NCI-H2227 (cell line): ENCODE measurements around the gene HNRNPLL.
"Not testable (repeated sequence)": the region's sequence is repeated elsewhere in the genome, so short reads cannot be mapped to it uniquely, and the experiment has no call there.

Experiments
- DNase-seq: peaks from one replicate; lab custom pipeline; 2025; ENCODE audit not compliant: unreplicated experiment; lab: John Stamatoyannopoulos, UW

The HNRNPLL gene

DNA sequence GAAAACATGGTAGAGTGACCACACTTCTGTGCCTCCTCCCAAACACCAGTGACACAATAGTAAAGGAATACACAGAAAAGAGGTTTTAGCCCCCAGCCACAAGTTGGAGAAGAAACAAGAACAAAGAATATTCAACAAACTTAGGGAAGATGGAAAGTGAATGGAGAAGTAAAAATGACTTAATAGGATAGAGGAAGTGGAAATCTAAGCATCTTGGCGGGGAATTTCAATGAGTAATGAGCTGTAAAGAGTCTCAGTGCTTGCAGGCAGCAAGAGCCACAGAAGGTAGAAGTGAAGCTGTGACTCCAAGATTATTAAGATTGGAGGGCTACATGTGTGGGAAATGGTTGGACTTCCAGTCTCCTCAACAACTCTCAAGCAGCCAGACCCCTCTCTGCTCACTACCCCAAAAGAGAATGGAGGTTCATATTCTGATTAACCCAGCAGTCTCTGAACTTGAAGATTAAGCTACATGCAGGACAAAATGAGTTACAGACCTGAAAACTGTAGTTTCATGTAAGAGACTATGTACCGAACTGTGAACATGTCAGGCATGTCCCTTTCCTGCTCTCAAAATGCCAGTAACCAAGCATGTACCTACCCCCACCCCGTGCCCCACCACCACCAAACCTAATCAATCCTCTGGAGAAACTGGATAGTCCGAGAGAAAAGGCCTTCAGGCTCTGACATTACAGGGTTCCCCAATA, 16.9 kb upstream of the HNRNPLL start:
- DNase-seq = no peak

DNA sequence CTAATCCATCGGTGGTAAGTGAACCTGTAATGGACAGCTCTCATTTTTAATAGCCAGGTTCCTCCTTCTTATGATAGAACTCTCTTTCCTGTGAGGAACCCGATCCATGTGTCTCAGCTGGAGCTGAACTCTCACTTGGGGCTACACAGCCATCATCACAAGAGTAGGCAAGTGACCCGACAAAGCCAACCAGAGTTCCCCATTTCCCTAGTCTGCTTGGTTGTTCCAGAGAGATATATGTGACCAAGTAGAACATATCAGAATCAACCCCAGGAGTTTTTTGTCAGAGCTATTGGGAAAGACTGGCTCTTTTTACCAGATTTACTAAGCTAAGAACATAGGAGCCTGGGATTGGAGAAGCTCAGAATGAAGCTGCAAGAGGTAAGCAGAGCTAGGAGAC, 14.6 kb upstream of the HNRNPLL start:
- no peak for DNase-seq

DNA sequence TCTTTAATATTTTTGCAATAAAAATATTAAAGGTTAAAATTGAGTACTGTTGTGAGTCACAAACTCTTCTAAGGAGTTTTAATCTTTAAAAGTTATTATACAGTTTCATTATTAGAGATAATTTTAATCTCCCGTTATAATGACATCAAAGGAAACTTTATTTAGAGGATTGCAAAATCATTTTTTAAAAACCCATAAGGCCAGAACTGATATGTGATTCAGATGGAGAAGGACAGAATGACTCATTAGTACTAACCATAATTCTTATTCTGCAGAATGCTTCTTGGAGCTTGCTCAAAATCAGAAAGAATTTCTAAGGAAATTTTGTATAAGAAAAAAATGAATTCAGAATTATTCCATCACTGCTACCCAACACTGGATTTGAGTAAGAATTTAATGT, 12.5 kb upstream of the HNRNPLL start:
- DNase-seq = no peak

DNA sequence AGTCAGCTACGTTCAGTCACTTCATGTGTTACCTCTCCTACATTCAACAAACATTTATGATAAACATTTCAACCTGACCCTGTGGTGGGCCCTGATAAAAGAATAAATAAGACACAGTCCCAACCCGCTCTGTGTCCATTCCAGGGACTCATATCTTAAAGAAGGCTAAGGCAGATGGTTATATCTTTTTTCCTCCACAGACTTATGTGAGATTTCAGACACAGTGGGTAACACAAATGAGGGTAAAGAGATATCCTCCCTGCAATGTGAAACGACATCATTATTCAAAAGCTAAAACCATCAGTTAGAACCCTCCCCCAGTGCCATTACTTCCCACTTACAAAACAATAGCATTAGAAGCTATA, 11.1 kb upstream of the HNRNPLL start:
- DNase-seq = no peak

GRCh38 chr2:38613126-38613848, 10.6 kb upstream of the HNRNPLL start:
- no peak for DNase-seq

DNA sequence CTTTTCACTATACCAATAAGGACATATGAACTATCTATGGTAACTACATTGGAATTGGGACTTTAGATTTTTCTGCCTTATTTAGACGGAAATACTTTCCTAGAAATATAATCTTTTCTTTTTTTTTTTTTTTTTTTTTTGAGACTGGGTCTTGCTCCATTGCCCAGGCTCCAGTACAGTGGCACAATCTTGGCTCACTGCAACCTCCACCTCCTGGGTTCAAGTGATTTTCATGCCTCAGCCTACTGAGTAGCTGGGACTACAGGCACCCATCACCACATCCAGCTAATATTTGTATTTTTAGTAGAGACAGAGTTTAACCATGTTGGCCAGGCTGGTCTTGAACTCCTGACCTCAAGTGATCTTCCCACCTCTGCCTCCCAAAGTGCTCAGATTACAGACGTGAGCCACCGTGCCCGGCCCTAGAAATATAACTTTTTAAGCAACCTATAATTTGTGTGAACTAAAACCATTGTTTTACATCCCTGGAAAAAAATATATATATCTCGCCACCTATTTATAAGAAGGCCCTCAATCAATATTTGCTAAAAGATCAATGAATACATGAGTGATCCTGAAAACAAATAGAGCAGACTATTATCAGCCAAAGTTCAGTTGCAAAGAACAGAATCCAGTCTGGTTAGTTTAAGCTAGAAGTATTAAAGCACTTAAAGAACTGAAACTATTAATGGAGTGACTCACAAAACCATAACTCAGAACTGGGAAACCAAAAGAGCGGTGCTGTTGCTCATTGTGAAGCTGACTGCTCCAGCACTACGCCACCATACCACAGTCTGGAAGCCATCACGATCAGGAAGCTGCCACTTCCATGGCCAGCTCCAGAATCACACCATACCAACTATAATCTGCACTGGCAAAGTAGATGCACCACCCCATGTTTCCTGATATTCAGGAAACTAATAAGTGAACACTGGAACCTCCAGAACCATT, 8.4 kb upstream of the HNRNPLL start:
- DNase-seq = no peak

GRCh38 chr2:38609246-38609645, 6.5 kb upstream of the HNRNPLL start:
- DNase-seq = not testable (repeated sequence)

- no peak for DNase-seq
These were observed 6.0 kb upstream of the HNRNPLL start for GRCh38 chr2:38608755-38609154.

DNA sequence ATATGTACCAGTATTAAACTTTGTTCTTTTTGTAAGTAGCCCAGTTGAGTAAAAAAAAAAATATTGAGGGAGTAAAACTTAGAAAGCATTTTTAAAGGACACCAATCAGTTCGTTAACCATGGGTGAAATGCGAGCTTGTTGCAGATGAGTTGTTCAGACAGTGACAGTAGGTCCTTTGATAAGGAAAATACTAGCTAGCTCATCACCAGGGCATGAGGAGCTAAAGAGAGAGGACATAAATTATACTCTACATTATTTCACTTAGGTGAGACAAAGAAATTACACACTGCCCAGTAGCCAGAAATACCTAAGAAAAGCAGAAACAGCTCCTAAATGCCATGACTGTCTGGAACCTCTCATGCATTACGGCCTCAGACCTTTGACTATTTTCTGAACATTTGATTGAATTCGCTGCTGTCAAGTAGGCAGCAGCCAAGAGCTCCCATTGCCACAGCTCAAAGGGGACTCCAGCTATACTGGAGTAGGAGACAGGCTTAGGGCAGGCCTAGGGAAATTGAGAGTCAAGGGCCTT, 2.6 kb upstream of the HNRNPLL start:
- no peak for DNase-seq

DNA sequence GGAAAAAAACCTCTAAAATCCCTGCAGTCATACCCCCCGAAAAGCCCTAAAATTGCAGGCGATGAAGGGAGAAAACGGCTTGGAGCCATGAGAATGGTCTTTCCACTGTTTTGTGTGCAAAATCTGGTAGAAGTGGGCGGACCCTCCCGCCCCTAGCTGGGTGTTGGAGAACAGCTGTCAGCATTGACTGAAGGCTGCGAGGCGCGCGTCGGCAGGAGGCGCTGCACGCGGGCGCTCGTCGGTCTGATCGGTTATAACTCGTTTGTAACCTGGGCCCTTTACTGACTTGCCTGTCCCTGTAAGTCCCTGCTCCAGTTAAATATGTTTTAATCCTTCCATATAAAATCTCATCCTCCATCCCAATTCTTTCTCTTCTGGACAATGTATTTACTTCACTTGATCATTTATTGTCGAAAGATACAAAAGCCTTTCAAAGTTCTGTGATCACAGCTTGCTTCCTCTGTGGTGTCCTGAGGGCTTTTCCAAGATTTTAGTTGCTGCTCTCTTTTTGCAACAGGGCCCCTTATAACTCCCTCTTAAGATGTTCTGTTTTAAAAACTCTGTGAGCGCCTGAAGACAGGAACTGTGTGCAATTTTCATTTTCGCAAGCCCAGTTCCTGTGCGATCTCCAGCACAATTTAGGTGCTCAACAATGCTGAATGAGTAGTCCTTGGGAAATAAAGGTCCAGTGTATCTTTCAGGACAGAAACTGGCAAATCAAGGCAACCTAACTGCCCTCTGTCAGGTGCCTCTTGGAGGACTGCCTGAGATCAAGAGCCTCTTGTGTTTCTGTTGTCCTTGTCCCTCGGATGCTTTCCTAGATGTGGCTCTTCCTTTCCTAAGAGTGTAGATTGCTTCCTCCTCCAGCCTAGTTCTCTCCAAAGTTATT, 918 bp upstream of the HNRNPLL start:
- peak; percentile 92 for DNase-seq

GRCh38 chr2:38602136-38602731, 494 bp downstream of the HNRNPLL start:
- DNase-seq = peak; percentile 61

DNA sequence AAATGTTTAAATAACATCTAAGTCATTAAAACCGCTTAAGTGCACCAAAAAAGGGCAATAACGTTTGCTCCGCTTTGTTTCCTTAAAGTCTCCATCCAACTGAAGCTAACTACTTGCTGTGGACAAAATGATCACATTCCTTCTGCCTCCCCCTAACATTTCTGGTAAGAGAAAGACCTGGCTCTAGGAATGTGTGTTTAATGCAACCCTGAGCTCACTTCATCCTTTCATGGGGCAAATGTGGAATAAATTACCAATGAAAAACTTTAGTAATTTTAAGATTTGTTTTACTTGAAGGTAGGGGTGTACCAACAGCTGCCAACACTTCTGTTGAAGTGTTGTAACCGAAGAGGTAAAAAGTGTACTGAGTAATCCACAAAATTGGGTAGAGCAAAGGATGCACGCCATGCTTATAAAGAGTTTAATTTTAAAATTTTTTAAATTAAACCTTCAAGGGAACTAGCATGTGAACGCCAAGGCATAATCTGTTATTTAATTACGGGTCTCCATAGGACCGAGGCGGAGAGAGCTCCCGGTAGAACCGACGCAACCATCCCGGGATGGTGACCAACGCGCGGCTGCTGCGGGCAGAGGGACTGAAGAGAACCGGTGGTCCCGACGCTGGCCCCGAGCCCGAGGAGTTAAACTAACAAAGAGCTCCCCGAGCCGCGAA, 1.1 kb downstream of the HNRNPLL start:
- peak; percentile 30 for DNase-seq

DNA sequence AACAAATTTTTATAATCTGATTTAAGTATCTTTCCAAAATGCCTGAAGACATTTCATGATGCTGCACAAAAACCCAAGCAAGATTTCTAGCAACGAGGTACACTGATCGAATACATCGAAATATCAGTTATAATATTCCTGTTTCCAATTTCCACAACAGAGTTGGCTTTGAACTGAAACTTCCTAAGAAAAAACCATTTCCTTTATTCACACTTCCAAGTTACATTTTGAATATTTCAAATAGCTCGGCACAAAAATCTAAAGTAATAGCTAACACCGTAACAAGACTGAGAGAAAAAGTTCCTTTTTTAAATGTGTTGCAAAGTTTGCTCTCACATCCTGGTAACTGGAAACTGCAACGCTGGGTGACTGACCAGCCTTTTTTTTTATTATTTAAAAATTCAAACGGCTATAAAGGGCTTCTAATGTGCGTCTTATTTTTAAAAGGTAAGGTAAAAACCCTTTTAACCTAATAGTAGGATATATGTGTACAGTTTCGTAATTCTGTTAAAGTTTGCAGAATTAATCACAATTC, 1.7 kb downstream of the HNRNPLL start:
- no peak for DNase-seq

DNA sequence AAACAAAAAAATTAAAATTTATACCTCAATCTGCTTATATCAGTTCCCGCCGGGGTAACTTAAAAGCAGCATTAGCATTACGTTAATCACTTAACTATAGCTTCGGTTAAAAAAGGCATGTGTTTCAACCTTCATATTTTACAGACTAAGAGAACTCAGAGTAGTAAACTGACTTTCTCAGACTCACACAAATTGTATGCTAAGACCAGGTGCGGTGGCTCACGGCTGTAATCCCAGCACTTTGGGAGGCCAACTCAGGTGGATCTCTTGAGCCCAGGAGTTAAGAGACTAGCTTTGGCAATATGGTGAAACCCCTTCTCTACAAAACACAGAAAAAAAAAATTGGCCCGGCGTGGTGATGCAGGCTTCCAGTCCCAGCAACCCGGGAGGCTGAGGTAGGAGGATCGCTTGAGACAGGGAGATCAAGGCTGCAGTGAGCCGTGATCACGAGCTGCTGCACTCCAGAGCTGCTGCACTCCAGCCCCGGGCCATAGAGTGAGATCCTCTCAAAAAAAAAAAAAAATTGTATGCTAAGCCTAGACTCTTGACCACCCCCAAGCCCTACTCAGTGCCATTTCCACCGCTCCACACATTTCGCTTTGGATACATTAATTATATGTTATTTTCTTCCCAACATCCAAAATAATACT, 2.4 kb downstream of the HNRNPLL start:
- DNase-seq = peak; percentile 34

DNA sequence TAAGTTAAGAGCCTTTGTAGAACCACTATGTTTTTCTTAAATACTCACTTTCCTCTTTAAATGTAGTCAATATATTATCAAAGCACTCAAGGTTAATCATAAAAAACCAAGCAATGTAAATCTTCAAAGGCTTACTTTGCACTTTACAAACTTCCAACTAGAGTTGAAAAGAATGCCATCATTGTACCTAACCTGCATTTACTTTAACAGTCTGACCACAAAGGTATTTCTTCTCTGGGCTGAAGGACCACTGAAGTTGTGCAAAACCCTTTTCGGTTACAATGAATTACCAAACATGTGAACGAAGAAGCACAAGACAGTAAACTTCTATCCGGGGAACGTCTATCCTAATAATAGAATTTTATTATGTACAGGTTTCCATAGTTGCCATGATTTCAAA, 3.0 kb downstream of the HNRNPLL start:
- DNase-seq = no peak

DNA sequence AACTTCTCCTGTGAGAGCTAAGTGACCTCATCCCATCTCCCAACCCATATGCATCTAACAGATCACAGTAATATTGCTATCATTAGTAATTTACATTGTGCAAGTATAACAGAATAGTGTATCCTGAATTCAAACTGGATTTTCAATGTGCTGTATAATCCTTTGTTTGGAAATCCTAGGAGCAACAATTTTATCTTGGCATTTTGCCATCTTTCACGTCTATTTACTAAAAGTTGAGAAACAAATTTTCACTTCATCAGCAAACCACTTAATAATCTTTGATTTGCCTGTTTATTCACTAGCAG, 3.8 kb downstream of the HNRNPLL start:
- no peak for DNase-seq

- DNase-seq = no peak
These were observed 4.3 kb downstream of the HNRNPLL start for GRCh38 chr2:38598200-38598990.

DNA sequence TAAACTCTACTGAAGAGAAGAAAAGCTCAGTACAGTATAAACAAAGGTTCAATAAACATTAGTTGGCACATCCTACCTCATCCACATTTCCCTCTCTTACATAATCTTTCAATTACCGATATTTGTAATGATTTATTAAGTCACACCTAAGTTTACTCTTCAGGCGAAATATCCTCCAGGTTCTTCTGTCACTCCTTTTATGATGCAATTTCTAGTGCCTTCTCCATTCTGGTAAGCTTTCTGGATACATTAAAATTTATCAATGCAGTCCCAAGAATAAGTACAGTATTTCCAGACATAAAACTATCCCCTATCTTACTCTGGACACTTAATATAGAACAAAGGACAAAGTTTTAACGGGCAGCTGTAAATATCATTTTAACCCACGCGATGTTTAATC, 5.6 kb downstream of the HNRNPLL start:
- DNase-seq = no peak
